PC-9 (cell line): ENCODE data around the gene MDM4.
"Not testable (repeated sequence)": the region's sequence is repeated elsewhere in the genome, so short reads cannot be mapped to it uniquely, and the experiment has no call there.

Experiments
- EZH2 ChIP-seq: fragments of 200-600 bp; sonication (generic); IDR thresholded peaks from 2 replicates; pipeline ENCODE4 v1.8.0; 2017; ENCODE audit warnings: antibody characterized with exemption, low read depth
- TF ChIP-seq, protein P1 (sequence below): fragments of 200-600 bp; sonication (generic); conservative IDR thresholded peaks from 2 replicates; pipeline ENCODE4 v1.6.1; 2017; ENCODE audit warnings: mixed run types, antibody characterized with exemption, mild to moderate bottlenecking, moderate library complexity

DNA sequence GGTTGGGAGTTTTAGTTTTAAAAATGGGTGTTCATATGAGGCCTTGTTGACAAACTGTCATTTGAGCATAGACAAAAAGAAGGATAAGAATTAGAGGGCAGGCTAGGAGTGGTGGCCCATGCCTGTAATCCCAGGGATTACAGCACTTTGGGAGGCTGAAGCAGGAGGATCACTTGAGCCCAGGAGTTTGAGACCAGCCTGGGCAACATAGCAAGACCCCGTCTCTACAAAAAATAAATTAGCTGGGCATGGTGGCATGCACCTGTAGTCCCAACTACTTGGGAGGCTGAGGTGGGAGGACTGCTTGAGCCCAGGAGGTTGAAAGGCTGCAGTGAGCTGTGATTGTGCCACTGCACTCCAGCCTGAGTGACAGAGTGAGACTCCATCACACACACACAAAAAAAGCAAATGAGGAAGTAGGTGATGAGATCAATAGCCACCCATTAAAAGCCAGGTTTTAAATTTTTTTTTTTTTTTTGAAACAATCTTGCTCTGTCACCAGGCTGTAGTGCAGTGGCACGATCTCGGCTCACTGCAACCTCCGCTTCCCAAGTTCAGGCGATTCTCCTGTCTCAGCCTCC is 5.8 kb downstream of the MDM4 start:
- not testable (repeated sequence) for TF ChIP-seq EZH2
- TF ChIP-seq, protein P1, sequence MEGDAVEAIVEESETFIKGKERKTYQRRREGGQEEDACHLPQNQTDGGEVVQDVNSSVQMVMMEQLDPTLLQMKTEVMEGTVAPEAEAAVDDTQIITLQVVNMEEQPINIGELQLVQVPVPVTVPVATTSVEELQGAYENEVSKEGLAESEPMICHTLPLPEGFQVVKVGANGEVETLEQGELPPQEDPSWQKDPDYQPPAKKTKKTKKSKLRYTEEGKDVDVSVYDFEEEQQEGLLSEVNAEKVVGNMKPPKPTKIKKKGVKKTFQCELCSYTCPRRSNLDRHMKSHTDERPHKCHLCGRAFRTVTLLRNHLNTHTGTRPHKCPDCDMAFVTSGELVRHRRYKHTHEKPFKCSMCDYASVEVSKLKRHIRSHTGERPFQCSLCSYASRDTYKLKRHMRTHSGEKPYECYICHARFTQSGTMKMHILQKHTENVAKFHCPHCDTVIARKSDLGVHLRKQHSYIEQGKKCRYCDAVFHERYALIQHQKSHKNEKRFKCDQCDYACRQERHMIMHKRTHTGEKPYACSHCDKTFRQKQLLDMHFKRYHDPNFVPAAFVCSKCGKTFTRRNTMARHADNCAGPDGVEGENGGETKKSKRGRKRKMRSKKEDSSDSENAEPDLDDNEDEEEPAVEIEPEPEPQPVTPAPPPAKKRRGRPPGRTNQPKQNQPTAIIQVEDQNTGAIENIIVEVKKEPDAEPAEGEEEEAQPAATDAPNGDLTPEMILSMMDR: not testable (repeated sequence)
